ENCODE data around the gene INSR.

INSR gene

GRCh38 chr19:7137120-7137519 is 157.1 kb downstream of the INSR start:
- H3K4me3 ChIP-seq (ENCODE audit: low read depth, low read length) = no peak overlapping the region
- H3K27me3 ChIP-seq (ENCODE audit: control insufficient read depth, insufficient read depth, low read length) = no peaks in the 10 kb centered on the region
- no peak overlapping the region for H3K27ac ChIP-seq
- TF ChIP-seq, protein P1, sequence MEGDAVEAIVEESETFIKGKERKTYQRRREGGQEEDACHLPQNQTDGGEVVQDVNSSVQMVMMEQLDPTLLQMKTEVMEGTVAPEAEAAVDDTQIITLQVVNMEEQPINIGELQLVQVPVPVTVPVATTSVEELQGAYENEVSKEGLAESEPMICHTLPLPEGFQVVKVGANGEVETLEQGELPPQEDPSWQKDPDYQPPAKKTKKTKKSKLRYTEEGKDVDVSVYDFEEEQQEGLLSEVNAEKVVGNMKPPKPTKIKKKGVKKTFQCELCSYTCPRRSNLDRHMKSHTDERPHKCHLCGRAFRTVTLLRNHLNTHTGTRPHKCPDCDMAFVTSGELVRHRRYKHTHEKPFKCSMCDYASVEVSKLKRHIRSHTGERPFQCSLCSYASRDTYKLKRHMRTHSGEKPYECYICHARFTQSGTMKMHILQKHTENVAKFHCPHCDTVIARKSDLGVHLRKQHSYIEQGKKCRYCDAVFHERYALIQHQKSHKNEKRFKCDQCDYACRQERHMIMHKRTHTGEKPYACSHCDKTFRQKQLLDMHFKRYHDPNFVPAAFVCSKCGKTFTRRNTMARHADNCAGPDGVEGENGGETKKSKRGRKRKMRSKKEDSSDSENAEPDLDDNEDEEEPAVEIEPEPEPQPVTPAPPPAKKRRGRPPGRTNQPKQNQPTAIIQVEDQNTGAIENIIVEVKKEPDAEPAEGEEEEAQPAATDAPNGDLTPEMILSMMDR (IDR thresholded peaks at IDR 0.05) = no peak
- no peak overlapping the region for H3K4me2 ChIP-seq (ENCODE audit: low read length)
- H3K9me3 ChIP-seq (ENCODE audit: control insufficient read depth, low read length) = no peaks in the 10 kb centered on the region
- no peaks in the 10 kb centered on the region for H3K4me1 ChIP-seq
- H3K36me3 ChIP-seq (ENCODE audit: control insufficient read depth, insufficient read depth, low read length) = no peaks in the 10 kb centered on the region
- H2AFZ ChIP-seq = no peak overlapping the region
- H3K79me2 ChIP-seq = no peaks in the 10 kb centered on the region
- no peak overlapping the region for H3K9ac ChIP-seq

- no peaks in the 10 kb centered on the region for H3K36me3 ChIP-seq (ENCODE audit: control insufficient read depth, insufficient read depth, low read length)
- no peak overlapping the region for H2AFZ ChIP-seq
- no peak overlapping the region for H3K27ac ChIP-seq
- no peak overlapping the region for H3K4me2 ChIP-seq (ENCODE audit: low read length)
- H3K4me3 ChIP-seq (ENCODE audit: low read depth, low read length) = no peak overlapping the region
- TF ChIP-seq, protein P1 (IDR thresholded peaks at IDR 0.05) = no peak
- no peak overlapping the region for H3K9ac ChIP-seq
- H3K4me1 ChIP-seq = no peaks in the 10 kb centered on the region
- H3K79me2 ChIP-seq = no peaks in the 10 kb centered on the region
- no peaks in the 10 kb centered on the region for H3K27me3 ChIP-seq (ENCODE audit: control insufficient read depth, insufficient read depth, low read length)
- no peaks in the 10 kb centered on the region for H3K9me3 ChIP-seq (ENCODE audit: control insufficient read depth, low read length)
Observed at GRCh38 chr19:7132054-7132453, 162.2 kb downstream of the INSR start.

GRCh38 chr19:7130043-7130442 is 164.2 kb downstream of the INSR start:
- H3K27me3 ChIP-seq (ENCODE audit: control insufficient read depth, insufficient read depth, low read length) = no peaks in the 10 kb centered on the region
- H3K4me2 ChIP-seq (ENCODE audit: low read length) = no peak overlapping the region
- H3K9ac ChIP-seq = no peak overlapping the region
- no peaks in the 10 kb centered on the region for H3K4me1 ChIP-seq
- no peak overlapping the region for H2AFZ ChIP-seq
- TF ChIP-seq, protein P1 (IDR thresholded peaks at IDR 0.05) = no peak
- no peak overlapping the region for H3K4me3 ChIP-seq (ENCODE audit: low read depth, low read length)
- H3K9me3 ChIP-seq (ENCODE audit: control insufficient read depth, low read length) = no peaks in the 10 kb centered on the region
- no peaks in the 10 kb centered on the region for H3K79me2 ChIP-seq
- H3K27ac ChIP-seq = no peak overlapping the region
- no peaks in the 10 kb centered on the region for H3K36me3 ChIP-seq (ENCODE audit: control insufficient read depth, insufficient read depth, low read length)

DNA sequence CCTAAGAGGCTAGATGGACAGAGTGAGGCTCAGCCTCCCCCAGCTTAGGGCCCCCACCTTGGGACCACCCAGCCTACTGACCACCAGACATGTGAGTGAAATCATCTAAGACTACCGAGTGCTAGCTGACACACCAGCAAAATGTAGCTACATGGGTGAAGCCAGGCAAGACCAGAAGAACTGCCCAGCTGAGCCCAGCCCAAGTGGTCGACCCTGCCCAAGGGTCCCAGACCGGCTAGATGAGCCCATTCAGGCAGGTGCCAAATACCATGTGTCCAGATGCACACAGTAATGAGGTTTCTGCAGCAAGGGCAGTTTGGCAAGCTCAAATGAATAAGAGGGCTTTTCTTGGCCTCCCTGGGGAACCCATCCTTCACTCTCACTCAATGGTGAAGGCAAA is 168.1 kb downstream of the INSR start:
- TF ChIP-seq, protein P1 (IDR thresholded peaks at IDR 0.05) = no peak
- Histone ChIP-seq H3K4me2 (ENCODE audit: low read length) (no peak overlapping the region), H3K9me3 (ENCODE audit: control insufficient read depth, low read length) (no peaks in the 10 kb centered on the region), H2AFZ (no peak overlapping the region), H3K9ac (no peak overlapping the region), H3K4me1 (no peaks in the 10 kb centered on the region), H3K27ac (no peak overlapping the region), H3K27me3 (ENCODE audit: control insufficient read depth, insufficient read depth, low read length) (no peaks in the 10 kb centered on the region), H3K36me3 (ENCODE audit: control insufficient read depth, insufficient read depth, low read length) (no peaks in the 10 kb centered on the region), H3K4me3 (ENCODE audit: low read depth, low read length) (no peak overlapping the region), H3K79me2 (no peaks in the 10 kb centered on the region)

- H3K9me3 ChIP-seq (ENCODE audit: control insufficient read depth, low read length) = no peaks in the 10 kb centered on the region
- TF ChIP-seq, protein P1 (IDR thresholded peaks at IDR 0.05) = no peak
- H3K27ac ChIP-seq = no peak overlapping the region
- H3K4me3 ChIP-seq (ENCODE audit: low read depth, low read length) = no peak overlapping the region
- H3K27me3 ChIP-seq (ENCODE audit: control insufficient read depth, insufficient read depth, low read length) = no peaks in the 10 kb centered on the region
- no peak overlapping the region for H3K9ac ChIP-seq
- no peak overlapping the region for H2AFZ ChIP-seq
- H3K79me2 ChIP-seq = no peaks in the 10 kb centered on the region
- no peaks in the 10 kb centered on the region for H3K4me1 ChIP-seq
- H3K36me3 ChIP-seq (ENCODE audit: control insufficient read depth, insufficient read depth, low read length) = no peaks in the 10 kb centered on the region
- H3K4me2 ChIP-seq (ENCODE audit: low read length) = no peak overlapping the region
Observed at GRCh38 chr19:7125221-7125620, 169.0 kb downstream of the INSR start.

Data from parathyroid adenoma (tissue), 2 donors.